ENCODE measurements around the gene LPP.

DNA sequence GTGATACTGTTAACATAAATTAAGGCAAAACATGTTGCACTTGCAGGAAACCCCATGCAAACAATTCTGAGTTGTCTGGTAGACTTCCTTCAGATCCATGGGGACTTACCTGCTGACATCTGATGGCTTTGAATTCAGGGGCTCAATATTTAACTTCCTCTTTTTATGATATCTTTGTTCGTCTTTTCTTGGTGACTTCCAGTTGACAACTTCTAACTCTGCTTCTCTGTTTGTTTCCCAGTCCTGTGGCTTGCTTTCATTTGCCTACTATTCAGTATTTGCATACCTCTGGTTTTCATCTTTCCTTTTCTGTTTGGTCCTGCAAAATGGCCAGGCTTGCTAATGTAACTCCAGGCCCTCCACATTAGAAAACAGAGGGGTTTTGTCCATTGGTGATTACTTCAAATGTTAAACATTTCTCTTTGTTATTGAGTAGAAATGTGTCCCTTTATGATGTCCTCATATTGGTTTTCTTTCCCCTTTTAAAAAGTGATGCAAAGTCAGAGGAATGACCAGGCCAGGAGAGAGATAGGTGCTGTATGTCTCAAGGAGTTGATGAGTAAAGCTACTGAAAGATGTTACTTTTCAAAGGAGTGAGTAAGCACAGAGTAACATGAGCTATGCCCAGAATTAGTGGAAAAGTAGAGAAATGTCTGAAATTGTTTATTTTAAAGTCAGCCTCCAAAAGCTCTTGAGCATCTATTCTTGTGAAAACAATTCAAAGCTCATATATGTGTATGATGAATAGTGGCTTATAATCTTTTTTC lies 335.9 kb downstream of the LPP start:
- no peak for TF ChIP-seq POLR2A (IDR thresholded peaks at IDR 0.05)
- TF ChIP-seq, protein P1, sequence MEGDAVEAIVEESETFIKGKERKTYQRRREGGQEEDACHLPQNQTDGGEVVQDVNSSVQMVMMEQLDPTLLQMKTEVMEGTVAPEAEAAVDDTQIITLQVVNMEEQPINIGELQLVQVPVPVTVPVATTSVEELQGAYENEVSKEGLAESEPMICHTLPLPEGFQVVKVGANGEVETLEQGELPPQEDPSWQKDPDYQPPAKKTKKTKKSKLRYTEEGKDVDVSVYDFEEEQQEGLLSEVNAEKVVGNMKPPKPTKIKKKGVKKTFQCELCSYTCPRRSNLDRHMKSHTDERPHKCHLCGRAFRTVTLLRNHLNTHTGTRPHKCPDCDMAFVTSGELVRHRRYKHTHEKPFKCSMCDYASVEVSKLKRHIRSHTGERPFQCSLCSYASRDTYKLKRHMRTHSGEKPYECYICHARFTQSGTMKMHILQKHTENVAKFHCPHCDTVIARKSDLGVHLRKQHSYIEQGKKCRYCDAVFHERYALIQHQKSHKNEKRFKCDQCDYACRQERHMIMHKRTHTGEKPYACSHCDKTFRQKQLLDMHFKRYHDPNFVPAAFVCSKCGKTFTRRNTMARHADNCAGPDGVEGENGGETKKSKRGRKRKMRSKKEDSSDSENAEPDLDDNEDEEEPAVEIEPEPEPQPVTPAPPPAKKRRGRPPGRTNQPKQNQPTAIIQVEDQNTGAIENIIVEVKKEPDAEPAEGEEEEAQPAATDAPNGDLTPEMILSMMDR (IDR thresholded peaks at IDR 0.05) = no peak

Data from ovary (tissue), 3 donors.